Measurements from ENCODE around the gene ZNF638. TPM values are rescaled to one million over a fixed set of nuclear protein-coding genes. Genes with fewer than 3 reads are reported as not detected.

Gene ZNF638
- total RNA-seq (2021; ENCODE audit: unreplicated experiment), result 80.8 TPM
- 34.1 TPM for polyA plus RNA-seq (2012; ENCODE audit: insufficient read length)
- percentile 92 among the genes with signal in this experiment for Bru-seq, nascent RNA
- percentile 95 among the genes with signal in this experiment for BruChase-seq, experiment 1, labeled RNA remaining after a 2-hour chase
- percentile 90 among the genes with signal in this experiment for BruChase-seq, experiment 2, labeled RNA remaining after a 6-hour chase
- long read RNA-seq, full-length matches to known transcripts, result 4 of 87 reads
- long read RNA-seq, partial matches to known transcripts, result 33 of 87 reads
- long read RNA-seq, other reads (novel, unspliced or antisense), result 50 of 87 reads

- peak within 1 kb of the TSS; percentile 96 for H3K4me3 ChIP-seq (ENCODE audit: low read depth in 2 of 2, low read length in 2 of 2)
- H3K4me1 ChIP-seq (ENCODE audit: control insufficient read depth, insufficient read depth, low read length), result peaks cover 14% of the 10 kb centered on the region; the same call in 1 of the 2 replicates
- peak within 1 kb of the TSS; percentile 93 for H3K27ac ChIP-seq (ENCODE audit: low read length)
- intact Hi-C loops (cut with micrococcal nuclease; ENCODE audit: unreplicated experiment) (no loop called here), in situ Hi-C loops (cut with HindIII; ENCODE audit: low pct_unique_long_range_greater_than_20kb, low sequenced_read_pairs) (no loop called here)
- DNase-seq (ENCODE audit: low read depth, low spot score), result peak; percentile 78
- peak; percentile 100 for ATAC-seq
- ChIA-PET CTCF (interaction anchor here (0.6 to 2.0 kb wide), 12 partner anchors 32 to 986 kb away, joined by 3 to 15 read pairs (median 8); no protein-coding TSS in a partner anchor), POLR2A (interaction anchor here (0.6 to 0.8 kb wide), 4 partner anchors 53 to 1873 kb away, joined by 3 to 9 read pairs (median 3); partner anchors contain the start of gene SNRPG)
- no TSS peak for BruUV-seq (replicated peaks)
- peaks cover 5% of the 10 kb centered on the region for H3K36me3 ChIP-seq (ENCODE audit: control insufficient read depth, insufficient read depth, low read length)
- H3K9me3 ChIP-seq (ENCODE audit: control insufficient read depth, insufficient read depth, low read depth, low read length), result no peaks in the 10 kb centered on the region
- TF ChIP-seq REST (IDR thresholded peaks at IDR 0.05; ENCODE audit: insufficient read depth in 1 of 2, low read depth in 2 of 2, low read length in 1 of 2) (no peak), TCF7L2 (IDR thresholded peaks at IDR 0.05; ENCODE audit: low read depth, low read length) (no peak; the same call in 1 of the 2 replicates), POLR2AphosphoS5 (IDR thresholded peaks at IDR 0.05; ENCODE audit: low read depth, low read length) (peak; percentile 83), SIN3A (IDR thresholded peaks at IDR 0.05; ENCODE audit: borderline replicate concordance, insufficient read depth, low read depth, low read length) (no peak)
- TF ChIP-seq, protein P1, sequence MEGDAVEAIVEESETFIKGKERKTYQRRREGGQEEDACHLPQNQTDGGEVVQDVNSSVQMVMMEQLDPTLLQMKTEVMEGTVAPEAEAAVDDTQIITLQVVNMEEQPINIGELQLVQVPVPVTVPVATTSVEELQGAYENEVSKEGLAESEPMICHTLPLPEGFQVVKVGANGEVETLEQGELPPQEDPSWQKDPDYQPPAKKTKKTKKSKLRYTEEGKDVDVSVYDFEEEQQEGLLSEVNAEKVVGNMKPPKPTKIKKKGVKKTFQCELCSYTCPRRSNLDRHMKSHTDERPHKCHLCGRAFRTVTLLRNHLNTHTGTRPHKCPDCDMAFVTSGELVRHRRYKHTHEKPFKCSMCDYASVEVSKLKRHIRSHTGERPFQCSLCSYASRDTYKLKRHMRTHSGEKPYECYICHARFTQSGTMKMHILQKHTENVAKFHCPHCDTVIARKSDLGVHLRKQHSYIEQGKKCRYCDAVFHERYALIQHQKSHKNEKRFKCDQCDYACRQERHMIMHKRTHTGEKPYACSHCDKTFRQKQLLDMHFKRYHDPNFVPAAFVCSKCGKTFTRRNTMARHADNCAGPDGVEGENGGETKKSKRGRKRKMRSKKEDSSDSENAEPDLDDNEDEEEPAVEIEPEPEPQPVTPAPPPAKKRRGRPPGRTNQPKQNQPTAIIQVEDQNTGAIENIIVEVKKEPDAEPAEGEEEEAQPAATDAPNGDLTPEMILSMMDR (IDR thresholded peaks at IDR 0.05), result peak; percentile 98
- H3K27me3 ChIP-seq (ENCODE audit: control insufficient read depth, insufficient read depth, low read length), result no peaks in the 10 kb centered on the region
Measured at GRCh38 chr2:71331581-71332434, at the start of gene ZNF638. Gene ZNF638, plus strand, starts transcription at chr2:71331782. Its CDS starts 17,173 bp downstream, at chr2:71348955.

GRCh38 chr2:71281950-71282349, 49.6 kb upstream of the ZNF638 start:
- Histone ChIP-seq H3K27ac (ENCODE audit: low read length) (no peak overlapping the region), H3K9me3 (ENCODE audit: control insufficient read depth, insufficient read depth, low read depth, low read length) (no peaks in the 10 kb centered on the region), H3K4me3 (ENCODE audit: low read depth in 2 of 2, low read length in 2 of 2) (no peak overlapping the region), H3K4me1 (ENCODE audit: control insufficient read depth, insufficient read depth, low read length) (peaks cover 26% of the 10 kb centered on the region), H3K27me3 (ENCODE audit: control insufficient read depth, insufficient read depth, low read length) (0 out of 2 replicates have a peak, but pooled peaks cover 3% of the 10 kb centered on the region), H3K36me3 (ENCODE audit: control insufficient read depth, insufficient read depth, low read length) (no peaks in the 10 kb centered on the region; the same call in 1 of the 2 replicates)
- ATAC-seq (no peak), DNase-seq (ENCODE audit: low read depth, low spot score) (no peak)
- intact Hi-C loops (cut with micrococcal nuclease; ENCODE audit: unreplicated experiment), result no loop called here
- CTCF ChIA-PET, result no interaction called here
- BruUV-seq (replicated peaks), result no TSS peak
- TF ChIP-seq SIN3A (IDR thresholded peaks at IDR 0.05; ENCODE audit: borderline replicate concordance, insufficient read depth, low read depth, low read length) (no peak), POLR2AphosphoS5 (IDR thresholded peaks at IDR 0.05; ENCODE audit: low read depth, low read length) (no peak), REST (IDR thresholded peaks at IDR 0.05; ENCODE audit: insufficient read depth in 1 of 2, low read depth in 2 of 2, low read length in 1 of 2) (no peak), TCF7L2 (IDR thresholded peaks at IDR 0.05; ENCODE audit: low read depth, low read length) (no peak)
- TF ChIP-seq, protein P1 (IDR thresholded peaks at IDR 0.05), result no peak
- POLR2A ChIA-PET, result no interaction called here
- in situ Hi-C loops (cut with HindIII; ENCODE audit: low pct_unique_long_range_greater_than_20kb, low sequenced_read_pairs), result no loop called here

All from Panc1 (cell line).